H9 (cell line): ENCODE measurements around the gene LENG1. TPM values are rescaled to one million over a fixed set of nuclear protein-coding genes. Genes with fewer than 3 reads are reported as not detected.

Experiments used
- DNase-seq: peaks from one replicate; pipeline ENCODE4 v3.0.0-alpha.2; 2017
- H2AFZ ChIP-seq: one replicate; pipeline ENCODE4 v1.6.1; 2013; ENCODE audit warnings: mild to moderate bottlenecking, low read length, control low read depth, moderate library complexity
- H2AK5ac ChIP-seq: 2 replicates; pipeline ENCODE4 v1.6.1; 2013; ENCODE audit warnings: low read length, control low read depth, mixed read lengths; ENCODE audit not compliant: insufficient read length
- H2BK120ac ChIP-seq: one replicate; pipeline ENCODE4 v1.6.1; 2013; ENCODE audit warnings: low read depth, mild to moderate bottlenecking, low read length, control low read depth, inconsistent platforms; ENCODE audit not compliant: poor library complexity, severe bottlenecking
- H2BK12ac ChIP-seq: 2 replicates; pipeline ENCODE4 v1.6.1; 2013; ENCODE audit warnings: low read length, control low read depth, mixed read lengths, low read depth; ENCODE audit not compliant: insufficient read length
- H2BK15ac ChIP-seq: 2 replicates; pipeline ENCODE4 v1.6.1; 2013; ENCODE audit warnings: low read depth, low read length, control low read depth
- H2BK20ac ChIP-seq: one replicate; pipeline ENCODE4 v1.6.1; 2013; ENCODE audit warnings: low read depth, mild to moderate bottlenecking, low read length, control low read depth, inconsistent platforms; ENCODE audit not compliant: poor library complexity, severe bottlenecking
- H2BK5ac ChIP-seq: 2 replicates; pipeline ENCODE4 v1.6.1; 2013; ENCODE audit warnings: low read length, control low read depth, mixed read lengths; ENCODE audit not compliant: insufficient read length
- H3K14ac ChIP-seq: 2 replicates; pipeline ENCODE4 v1.6.1; 2013; ENCODE audit warnings: low read length, control low read depth; ENCODE audit not compliant: insufficient read depth
- H3K18ac ChIP-seq: 2 replicates; pipeline ENCODE4 v1.6.1; 2013; ENCODE audit warnings: low read depth, mild to moderate bottlenecking, mixed read lengths, low read length, control low read depth; ENCODE audit not compliant: insufficient read length
- H3K23ac ChIP-seq: 2 replicates; pipeline ENCODE4 v1.6.1; 2013; ENCODE audit warnings: low read length, control low read depth, mixed read lengths, low read depth; ENCODE audit not compliant: insufficient read length
- H3K23me2 ChIP-seq: 2 replicates; pipeline ENCODE4 v1.6.1; 2013; ENCODE audit warnings: low read depth, mild to moderate bottlenecking, mixed read lengths, low read length, control low read depth; ENCODE audit not compliant: insufficient read length, poor library complexity, severe bottlenecking
- H3K27ac ChIP-seq: 2 replicates; pipeline ENCODE4 v1.5.1; 2013; ENCODE audit warnings: low read length, control low read depth, mixed read lengths, low read depth; ENCODE audit not compliant: insufficient read length
- H3K27me3 ChIP-seq: 2 replicates; pipeline ENCODE4 v1.6.1; 2013; ENCODE audit warnings: low read length, control low read depth, inconsistent platforms; ENCODE audit not compliant: insufficient read depth
- H3K4ac ChIP-seq: 2 replicates; pipeline ENCODE4 v1.6.1; 2013; ENCODE audit warnings: low read depth, mild to moderate bottlenecking, control low read depth, inconsistent platforms, low read length, moderate library complexity
- H3K4me1 ChIP-seq: 2 replicates; pipeline ENCODE4 v1.6.1; 2013; ENCODE audit warnings: low read length, control low read depth, inconsistent platforms; ENCODE audit not compliant: insufficient read depth
- H3K4me2 ChIP-seq: 2 replicates; pipeline ENCODE4 v1.6.1; 2013; ENCODE audit warnings: low read length, control low read depth, mixed read lengths; ENCODE audit not compliant: insufficient read length, insufficient read depth
- H3K56ac ChIP-seq: 2 replicates; pipeline ENCODE4 v1.6.1; 2013; ENCODE audit warnings: low read depth, mild to moderate bottlenecking, mixed read lengths, low read length, control low read depth; ENCODE audit not compliant: insufficient read length
- H3K79me1 ChIP-seq: 2 replicates; pipeline ENCODE4 v1.6.1; 2013; ENCODE audit warnings: low read depth, mild to moderate bottlenecking, moderate library complexity, low read length, control low read depth, inconsistent platforms; ENCODE audit not compliant: insufficient read depth, poor library complexity, severe bottlenecking
- H3K79me2 ChIP-seq: 2 replicates; pipeline ENCODE4 v1.6.1; 2013; ENCODE audit warnings: low read length, control low read depth, inconsistent platforms; ENCODE audit not compliant: insufficient read depth
- H3K9ac ChIP-seq: 2 replicates; pipeline ENCODE4 v1.6.1; 2013; ENCODE audit warnings: low read length, control low read depth, mixed read lengths; ENCODE audit not compliant: insufficient read length; ENCODE audit errors: extremely low read depth
- H3K9me3 ChIP-seq: one replicate; pipeline ENCODE4 v1.6.1; 2013; ENCODE audit warnings: low read depth, low read length, inconsistent platforms; ENCODE audit not compliant: control insufficient read depth
- H3T11ph ChIP-seq: one replicate; pipeline ENCODE4 v1.6.1; 2013; ENCODE audit warnings: mild to moderate bottlenecking, low read length, control low read depth, inconsistent platforms
- H4K20me1 ChIP-seq: one replicate; pipeline ENCODE4 v1.6.1; 2013; ENCODE audit not compliant: control insufficient read depth, insufficient read length, insufficient read depth
- H4K5ac ChIP-seq: 2 replicates; pipeline ENCODE4 v1.6.1; 2013; ENCODE audit warnings: low read depth, mild to moderate bottlenecking, mixed read lengths, low read length, control low read depth; ENCODE audit not compliant: insufficient read length
- H4K8ac ChIP-seq: replicated peaks from 2 replicates; pipeline ENCODE4 v1.6.1; 2013; ENCODE audit warnings: low read length, control low read depth, mixed read lengths, low read depth; ENCODE audit not compliant: insufficient read length
- H4K91ac ChIP-seq: 2 replicates; pipeline ENCODE4 v1.6.1; 2013; ENCODE audit warnings: low read depth, mild to moderate bottlenecking, moderate library complexity, mixed read lengths, low read length, control low read depth; ENCODE audit not compliant: insufficient read length
- H3K27ac Mint-ChIP-seq, 3 experiments: 2 replicates in 2 of 3; 3 replicates in 1 of 3; pipeline ENCODE4 v1.8.0; 2020 to 2021; ENCODE audit warnings: mixed read lengths in 3 of 3, mild to moderate bottlenecking in 1 of 3, moderate library complexity in 1 of 3
- H3K27me3 Mint-ChIP-seq: 2 replicates; pipeline ENCODE4 v1.8.0; 2021; ENCODE audit warnings: low read depth, mild to moderate bottlenecking, moderate library complexity, mixed read lengths
- H3K36me3 Mint-ChIP-seq, 3 experiments: 2 replicates in 2 of 3; 3 replicates in 1 of 3; pipeline ENCODE4 v1.8.0; 2020 to 2021; ENCODE audit warnings: low read depth in 3 of 3, mixed read lengths in 3 of 3; ENCODE audit not compliant: insufficient read depth in 1 of 3
- H3K4me1 Mint-ChIP-seq, 2 experiments: 2 replicates each; pipeline ENCODE4 v1.8.0; 2020; ENCODE audit warnings: mixed read lengths in 2 of 2
- H3K4me3 Mint-ChIP-seq, 2 experiments: 2 replicates in 1 of 2; 3 replicates in 1 of 2; pipeline ENCODE4 v1.8.0; 2020 to 2021; ENCODE audit warnings: mild to moderate bottlenecking in 2 of 2, mixed read lengths in 2 of 2, moderate library complexity in 1 of 2
- H3K9me3 Mint-ChIP-seq, 2 experiments: 2 replicates in 1 of 2; 3 replicates in 1 of 2; pipeline ENCODE4 v1.8.0; 2020; ENCODE audit warnings: mild to moderate bottlenecking in 2 of 2, mixed read lengths in 2 of 2, moderate library complexity in 1 of 2
- WGBS: extraction: QIAGEN DNeasy Blood & Tissue Kit; methylation state at CpG from one replicate; pipeline ENCODE4 v1.1.7; 2013; ENCODE audit warnings: missing lambda C conversion rate, low lambda C conversion rate, mixed read lengths; ENCODE audit not compliant: insufficient read length; ENCODE audit errors: extremely low coverage; 5-methylcytosine and 5-hydroxymethylcytosine counted together
- total RNA-seq: library from RNA; stranded (reverse); gene quantifications from 2 replicates; pipeline ENCODE4 v1.2.1, GENCODE V29; 2021
- TF ChIP-seq, protein P1 (sequence below): fragments of 200-600 bp; sonication (generic); conservative IDR thresholded peaks from 3 replicates; pipeline ENCODE4 v1.8.0; 2021; ENCODE audit warnings: antibody characterized with exemption, mild to moderate bottlenecking

Gene LENG1
- total RNA-seq, 1 experiment from 2014 or later = 7.1 TPM

GRCh38 chr19:54158812-54159351 lies 639 bp downstream of the LENG1 start:
- Histone ChIP-seq H3T11ph (no peak overlapping the region), H2BK120ac (no peak overlapping the region), H3K23ac (no peak overlapping the region), H4K20me1 (no peaks in the 10 kb centered on the region), H2BK15ac (no peak overlapping the region), H4K91ac (no peak overlapping the region), H4K5ac (no peak overlapping the region), H3K4ac (no peak overlapping the region), H3K14ac (no peak overlapping the region), H3K9me3 (no peaks in the 10 kb centered on the region), H3K9ac (peak overlapping the region; percentile 64), H3K27ac (no peak overlapping the region), H3K79me1 (no peaks in the 10 kb centered on the region), H2BK5ac (no peak overlapping the region), H2AK5ac (no peak overlapping the region), H3K18ac (no peak overlapping the region), H3K79me2 (no peaks in the 10 kb centered on the region; the same call in 1 of the 2 replicates), H2BK20ac (no peak overlapping the region), H3K56ac (no peak overlapping the region), H3K23me2 (peaks cover 13% of the 10 kb centered on the region), H3K4me1 (no peaks in the 10 kb centered on the region), H4K8ac (no peak overlapping the region), H2BK12ac (no peak overlapping the region), H3K4me2 (peak overlapping the region; percentile 95), H3K27me3 (no peaks in the 10 kb centered on the region), H2AFZ (no peak overlapping the region)
- Mint-ChIP-seq H3K4me1 (peaks cover 25 to 32% of the 10 kb centered on the region in 2 experiments), H3K27me3 (peaks cover 23% of the 10 kb centered on the region), H3K27ac (peak overlapping the region; percentile 15 to 94 (median 52); a peak in 6 of 7 replicates), H3K9me3 (peaks cover 0 to 3% of the 10 kb centered on the region in 2 experiments; a peak in 2 of 5 replicates), H3K4me3 (peak overlapping the region; percentile 99 to 100), H3K36me3 (peaks cover 21 to 40% (median 37%) of the 10 kb centered on the region in 3 experiments)
- DNase-seq = no peak
- WGBS = no CpG with 5 or more reads among the region's 19 CpGs
- TF ChIP-seq, protein P1, sequence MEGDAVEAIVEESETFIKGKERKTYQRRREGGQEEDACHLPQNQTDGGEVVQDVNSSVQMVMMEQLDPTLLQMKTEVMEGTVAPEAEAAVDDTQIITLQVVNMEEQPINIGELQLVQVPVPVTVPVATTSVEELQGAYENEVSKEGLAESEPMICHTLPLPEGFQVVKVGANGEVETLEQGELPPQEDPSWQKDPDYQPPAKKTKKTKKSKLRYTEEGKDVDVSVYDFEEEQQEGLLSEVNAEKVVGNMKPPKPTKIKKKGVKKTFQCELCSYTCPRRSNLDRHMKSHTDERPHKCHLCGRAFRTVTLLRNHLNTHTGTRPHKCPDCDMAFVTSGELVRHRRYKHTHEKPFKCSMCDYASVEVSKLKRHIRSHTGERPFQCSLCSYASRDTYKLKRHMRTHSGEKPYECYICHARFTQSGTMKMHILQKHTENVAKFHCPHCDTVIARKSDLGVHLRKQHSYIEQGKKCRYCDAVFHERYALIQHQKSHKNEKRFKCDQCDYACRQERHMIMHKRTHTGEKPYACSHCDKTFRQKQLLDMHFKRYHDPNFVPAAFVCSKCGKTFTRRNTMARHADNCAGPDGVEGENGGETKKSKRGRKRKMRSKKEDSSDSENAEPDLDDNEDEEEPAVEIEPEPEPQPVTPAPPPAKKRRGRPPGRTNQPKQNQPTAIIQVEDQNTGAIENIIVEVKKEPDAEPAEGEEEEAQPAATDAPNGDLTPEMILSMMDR = no peak
